ENCODE data around the gene C3orf80. TPM values are rescaled to one million over a fixed set of nuclear protein-coding genes. Genes with fewer than 3 reads are reported as not detected.

Gene C3orf80
- total RNA-seq: under 0.01 and 0.61 TPM in 2 replicates

DNA sequence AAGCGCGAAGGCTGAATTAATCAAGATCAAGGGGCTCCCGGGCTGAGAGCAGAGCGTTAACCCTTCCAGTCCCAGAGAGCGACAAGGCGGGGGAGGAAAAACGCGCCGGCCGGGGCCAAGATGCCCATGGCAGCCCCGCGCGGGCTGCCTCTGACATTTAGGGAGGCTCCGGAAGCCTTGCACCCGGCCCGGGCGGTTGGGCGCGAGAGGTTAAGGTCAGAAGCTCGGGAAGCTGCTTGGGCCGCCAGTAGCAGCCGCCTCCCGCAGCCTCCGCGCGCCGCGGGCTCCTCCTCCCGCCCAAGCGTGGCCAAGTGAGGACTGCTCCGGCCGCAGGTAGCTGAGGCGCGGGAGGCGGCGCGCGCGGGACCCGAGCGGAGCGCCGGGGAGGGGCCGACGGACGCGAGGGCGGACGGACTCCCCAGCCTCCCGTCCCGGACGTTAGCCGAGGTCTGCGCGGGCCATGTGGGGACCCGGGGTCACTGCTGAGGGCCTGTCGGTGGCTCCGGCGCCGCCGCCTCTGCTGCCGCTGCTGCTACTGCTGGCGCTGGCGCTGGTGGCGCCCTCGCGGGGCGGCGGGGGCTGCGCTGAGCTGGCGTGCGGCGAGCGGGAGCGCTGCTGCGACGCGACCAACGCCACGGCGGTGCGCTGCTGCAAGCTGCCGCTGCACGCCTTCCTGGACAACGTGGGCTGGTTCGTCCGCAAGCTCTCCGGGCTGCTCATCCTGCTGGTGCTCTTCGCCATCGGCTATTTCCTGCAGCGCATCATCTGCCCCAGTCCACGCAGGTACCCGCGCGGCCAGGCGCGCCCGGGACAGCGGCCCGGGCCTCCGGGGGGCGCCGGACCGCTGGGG, at the start of gene C3orf80:
TSS of gene C3orf80 (plus strand) at position 247 of the 850 bp plus-strand sequence. CDS start at position 461, 214 bp downstream.

Other genes starting within 250 kb of the C3orf80 start
- gene IL12A, start 236.6 kb upstream of the C3orf80 start, total RNA-seq: 2.4 and 2.8 TPM in 2 replicates
- gene IFT80, start 173.8 kb downstream of the C3orf80 start, total RNA-seq: 83.2 and 83.9 TPM in 2 replicates
- 39.8 and 42.4 TPM in 2 replicates for gene SMC4, start 174.2 kb downstream of the C3orf80 start, total RNA-seq
- 37.0 and 42.7 TPM in 2 replicates for gene TRIM59, start 224.4 kb downstream of the C3orf80 start, total RNA-seq

Measured in hair follicle dermal papilla cell (primary cell).